Osteoblast (primary cell): ENCODE measurements around the gene DHRS13. TPM values are rescaled to one million over a fixed set of nuclear protein-coding genes. Genes with fewer than 3 reads are reported as not detected.

ENCODE experiments used
- DNase-seq: peaks from one replicate; pipeline ENCODE4 v3.0.0; 2011; ENCODE audit warnings: low spot score, mixed read lengths; ENCODE audit not compliant: insufficient read length; ENCODE audit errors: missing footprints
- H2AFZ ChIP-seq: 2 replicates; pipeline ENCODE4 v1.6.0; 2011; ENCODE audit warnings: mild to moderate bottlenecking, low read length
- H3K27ac ChIP-seq: 2 replicates; pipeline ENCODE4 v1.5.1; 2011; ENCODE audit warnings: mild to moderate bottlenecking, low read depth, low read length, moderate library complexity
- H3K27me3 ChIP-seq: 2 replicates; pipeline ENCODE4 v1.6.0; 2012; ENCODE audit warnings: mild to moderate bottlenecking, control low read depth, inconsistent platforms, low read length, moderate library complexity; ENCODE audit not compliant: insufficient read depth
- H3K36me3 ChIP-seq: 2 replicates; pipeline ENCODE4 v1.5.1; 2011; ENCODE audit warnings: mild to moderate bottlenecking, low read length, control low read depth, moderate library complexity; ENCODE audit not compliant: insufficient read depth
- H3K4me1 ChIP-seq: 2 replicates; pipeline ENCODE4 v1.5.1; 2011; ENCODE audit warnings: mild to moderate bottlenecking, low read length, control low read depth, moderate library complexity; ENCODE audit not compliant: insufficient read depth
- H3K4me2 ChIP-seq: 2 replicates; pipeline ENCODE4 v1.6.0; 2011; ENCODE audit warnings: mild to moderate bottlenecking, low read length; ENCODE audit not compliant: insufficient read depth
- H3K4me3 ChIP-seq: fragments of 200-600 bp; sonication (generic); 3 replicates; pipeline ENCODE4 v1.5.1; 2012; ENCODE audit warnings: mild to moderate bottlenecking, low read length, inconsistent platforms; ENCODE audit not compliant: insufficient read depth
- H3K79me2 ChIP-seq: 2 replicates; pipeline ENCODE4 v1.6.0; 2012; ENCODE audit warnings: mild to moderate bottlenecking, low read length, control low read depth, inconsistent platforms; ENCODE audit not compliant: insufficient read depth
- H3K9me3 ChIP-seq: 2 replicates; pipeline ENCODE4 v1.5.1; 2011; ENCODE audit warnings: low read depth, low read length, control low read depth
- H4K20me1 ChIP-seq: 2 replicates; pipeline ENCODE4 v1.6.0; 2012; ENCODE audit warnings: mild to moderate bottlenecking, low read length, control low read depth; ENCODE audit not compliant: insufficient read depth
- CTCF ChIP-seq: IDR thresholded peaks from 2 replicates; pipeline ENCODE4 v1.5.1; 2011; ENCODE audit warnings: mild to moderate bottlenecking, low read depth, low read length, moderate library complexity; ENCODE audit errors: extremely low read depth
- total RNA-seq: library from RNA; depleted of rRNA; stranded (reverse); fragments of >200 nt; gene quantifications from 2 replicates; pipeline ENCODE4 v1.2.3, GENCODE V29; 2012

DHRS13 gene
- total RNA-seq, 1 donor: 6.2 TPM

- no peak for DNase-seq
- Histone ChIP-seq H3K36me3 (no peaks in the 10 kb centered on the region), H3K4me3 (peak overlapping the region; percentile 85), H3K79me2 (peaks cover 48% of the 10 kb centered on the region), H3K4me1 (peaks cover 31% of the 10 kb centered on the region), H2AFZ (peak overlapping the region; percentile 48), H3K27me3 (no peaks in the 10 kb centered on the region), H4K20me1 (peaks cover 5% of the 10 kb centered on the region), H3K4me2 (peak overlapping the region; percentile 94), H3K9me3 (no peaks in the 10 kb centered on the region), H3K27ac (peak overlapping the region; percentile 88)
- TF ChIP-seq CTCF: no peak
Observed at GRCh38 chr17:28950752-28951427, 48.0 kb upstream of the DHRS13 start.

- DNase-seq: no peak
- peaks cover 7% of the 10 kb centered on the region for H4K20me1 ChIP-seq
- peaks cover 55% of the 10 kb centered on the region for H3K79me2 ChIP-seq
- peak overlapping the region; percentile 88 for H3K27ac ChIP-seq
- peak overlapping the region; percentile 48 for H2AFZ ChIP-seq
- no peaks in the 10 kb centered on the region for H3K36me3 ChIP-seq
- TF ChIP-seq CTCF: no peak
- peak overlapping the region; percentile 85 for H3K4me3 ChIP-seq
- H3K4me2 ChIP-seq: peak overlapping the region; percentile 94
- H3K27me3 ChIP-seq: no peaks in the 10 kb centered on the region
- no peaks in the 10 kb centered on the region for H3K9me3 ChIP-seq
- H3K4me1 ChIP-seq: peaks cover 38% of the 10 kb centered on the region
Observed at GRCh38 chr17:28950017-28950751, 47.3 kb upstream of the DHRS13 start.

DNA sequence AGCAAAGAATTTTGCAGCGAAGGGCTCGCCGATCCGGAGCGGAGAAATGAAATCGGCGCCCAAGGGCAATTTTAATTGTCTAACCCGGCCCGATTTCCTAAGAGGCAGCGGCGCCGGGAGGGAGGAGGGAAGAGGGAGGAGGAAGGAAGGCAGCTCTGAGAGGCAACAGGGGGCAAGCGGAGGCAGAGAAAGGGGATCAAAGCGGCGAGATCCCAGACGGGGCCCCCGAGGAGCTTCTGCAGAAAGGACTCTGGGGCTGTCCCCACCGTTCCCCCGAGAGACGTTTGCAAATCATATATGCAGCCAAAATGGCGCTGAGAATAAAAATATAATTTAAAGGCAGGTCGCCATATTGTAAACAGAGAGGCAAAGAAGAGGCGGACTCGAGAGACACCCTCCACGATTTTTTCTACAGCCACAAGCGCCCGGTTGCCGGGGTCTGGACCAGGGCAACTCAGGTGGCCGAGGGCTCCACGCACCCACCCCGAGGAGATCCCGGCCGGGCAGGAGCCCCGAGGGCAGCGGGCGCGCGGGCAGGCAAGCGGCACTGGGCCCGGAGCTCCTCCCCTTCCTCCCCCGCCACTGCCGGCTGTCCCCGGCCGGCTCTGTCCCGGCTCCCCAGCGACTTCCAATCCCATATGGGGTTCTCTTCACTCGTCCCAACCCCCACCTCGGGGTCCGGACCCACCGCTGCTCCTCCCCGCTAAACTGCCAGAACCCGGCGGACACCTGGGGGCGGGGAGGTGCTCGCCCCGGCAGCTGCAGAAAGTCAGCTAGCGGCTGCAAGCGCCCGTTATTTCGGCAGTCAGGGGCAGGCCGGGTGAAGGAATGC lies 46.5 kb upstream of the DHRS13 start:
- Histone ChIP-seq H4K20me1 (peaks cover 13% of the 10 kb centered on the region), H3K79me2 (peaks cover 63% of the 10 kb centered on the region), H3K4me1 (peaks cover 45% of the 10 kb centered on the region), H3K4me2 (peak overlapping the region; percentile 94), H3K36me3 (no peaks in the 10 kb centered on the region), H3K4me3 (peak overlapping the region; percentile 85), H2AFZ (peak overlapping the region; percentile 76), H3K27me3 (no peaks in the 10 kb centered on the region), H3K27ac (peak overlapping the region; percentile 88), H3K9me3 (no peaks in the 10 kb centered on the region)
- DNase-seq: no peak
- TF ChIP-seq CTCF: no peak

DNA sequence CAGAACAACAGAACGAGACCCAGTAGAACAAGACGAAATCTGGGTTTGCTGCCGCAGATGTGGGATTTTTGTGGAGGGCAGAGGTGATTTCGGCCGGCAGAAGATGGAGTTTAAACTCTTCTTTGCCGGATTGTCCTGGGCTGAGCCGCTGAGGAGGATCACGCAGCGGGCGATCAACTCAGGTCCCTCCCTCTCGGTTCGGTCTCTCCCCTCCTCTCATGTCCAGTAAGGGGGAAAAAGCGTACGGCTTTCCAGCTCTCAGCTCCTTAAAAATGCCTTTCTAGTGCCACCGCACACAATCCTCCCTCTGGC lies 46.0 kb upstream of the DHRS13 start:
- H4K20me1 ChIP-seq: peaks cover 13% of the 10 kb centered on the region
- peaks cover 45% of the 10 kb centered on the region for H3K4me1 ChIP-seq
- H3K36me3 ChIP-seq: no peaks in the 10 kb centered on the region
- peak overlapping the region; percentile 88 for H3K27ac ChIP-seq
- DNase-seq: no peak
- TF ChIP-seq CTCF: no peak
- peaks cover 69% of the 10 kb centered on the region for H3K79me2 ChIP-seq
- peak overlapping the region; percentile 85 for H3K4me3 ChIP-seq
- peak overlapping the region; percentile 94 for H3K4me2 ChIP-seq
- no peaks in the 10 kb centered on the region for H3K27me3 ChIP-seq
- H2AFZ ChIP-seq: peak overlapping the region; percentile 76
- no peaks in the 10 kb centered on the region for H3K9me3 ChIP-seq
